Hepatocyte (in vitro differentiated cells): Measurements from ENCODE around the gene DCDC2. TPM values are rescaled to one million over a fixed set of nuclear protein-coding genes. Genes with fewer than 3 reads are reported as not detected.
A peak's percentile ranks its signal among the peaks of the same experiment; 100 is the strongest.

Experiments
- DNase-seq: peaks from one replicate; pipeline ENCODE4 v3.0.0-alpha.2; 2016; ENCODE audit warnings: low spot score
- H2AFZ ChIP-seq: fragments of 200-600 bp; sonication (generic); 2 replicates; pipeline ENCODE4 v1.6.0; 2016; ENCODE audit warnings: antibody characterized with exemption, mild to moderate bottlenecking
- H3K27ac ChIP-seq: fragments of 200-600 bp; sonication (generic); 2 replicates; pipeline ENCODE4 v1.5.1; 2016; ENCODE audit warnings: mild to moderate bottlenecking
- H3K27me3 ChIP-seq: fragments of 200-600 bp; sonication (generic); 2 replicates; pipeline ENCODE4 v1.6.1; 2016
- H3K36me3 ChIP-seq: fragments of 200-600 bp; sonication (generic); replicated peaks from 2 replicates; pipeline ENCODE4 v1.5.1; 2016; ENCODE audit warnings: low read depth; ENCODE audit not compliant: insufficient read depth
- H3K4me1 ChIP-seq: fragments of 200-600 bp; sonication (generic); 2 replicates; pipeline ENCODE4 v1.5.1; 2016; ENCODE audit warnings: mild to moderate bottlenecking, moderate library complexity; ENCODE audit not compliant: insufficient read depth
- H3K4me2 ChIP-seq: fragments of 200-600 bp; sonication (generic); 2 replicates; pipeline ENCODE4 v1.6.0; 2016
- H3K4me3 ChIP-seq: fragments of 200-600 bp; sonication (generic); 2 replicates; pipeline ENCODE4 v1.5.1; 2016; ENCODE audit warnings: mild to moderate bottlenecking
- H3K79me2 ChIP-seq: fragments of 200-600 bp; sonication (generic); 2 replicates; pipeline ENCODE4 v1.6.0; 2017; ENCODE audit warnings: mild to moderate bottlenecking
- H3K9me2 ChIP-seq: fragments of 200-600 bp; sonication (generic); replicated peaks from 2 replicates; pipeline ENCODE4 v1.6.0; 2017; ENCODE audit warnings: mild to moderate bottlenecking; ENCODE audit not compliant: insufficient read depth
- H3K9me3 ChIP-seq: fragments of 200-600 bp; sonication (generic); 2 replicates; pipeline ENCODE4 v1.5.1; 2016; ENCODE audit warnings: low read depth, mild to moderate bottlenecking
- H4K20me1 ChIP-seq: fragments of 200-600 bp; sonication (generic); 2 replicates; pipeline ENCODE4 v1.6.0; 2016; ENCODE audit warnings: mild to moderate bottlenecking; ENCODE audit not compliant: insufficient read depth, poor library complexity, severe bottlenecking
- EZH2 ChIP-seq: fragments of 200-600 bp; sonication (generic); IDR thresholded peaks from 2 replicates; pipeline ENCODE4 v1.6.1; 2016; ENCODE audit warnings: antibody characterized with exemption, mild to moderate bottlenecking, borderline replicate concordance
- EZH2phosphoT487 ChIP-seq: fragments of 200-600 bp; sonication (generic); IDR thresholded peaks from one replicate; pipeline ENCODE4 v1.6.1; 2018; ENCODE audit warnings: antibody characterized with exemption, mild to moderate bottlenecking, low read depth, moderate library complexity; ENCODE audit not compliant: unreplicated experiment, severe bottlenecking
- WGBS: methylation state at CpG from one replicate; pipeline ENCODE4 v1.1.6; 2016; ENCODE audit warnings: low lambda C conversion rate; ENCODE audit errors: missing lambda C conversion rate; 5-methylcytosine and 5-hydroxymethylcytosine counted together
- polyA plus RNA-seq: library from polyadenylated mRNA; unstranded; fragments of >200 nt; fragmentation: Nextera tagmentation; extraction: Ambion mirVana; gene quantifications from 2 replicates; pipeline ENCODE4 v1.2.1, GENCODE V29; 2016
- total RNA-seq: library from RNA; depleted of rRNA; stranded (reverse); fragments of >200 nt; gene quantifications from 2 replicates; pipeline ENCODE4 v1.2.3, GENCODE V29; 2014
- TF ChIP-seq, protein P1 (sequence below): fragments of 200-600 bp; sonication (generic); IDR thresholded peaks from 2 replicates; pipeline ENCODE4 v1.5.1; 2016; ENCODE audit warnings: antibody characterized with exemption, mild to moderate bottlenecking; ENCODE audit not compliant: poor library complexity

The DCDC2 gene
- total and polyA plus RNA-seq, 2 experiments from 2014 or later, result 2.7 to 4.7 TPM

DNA sequence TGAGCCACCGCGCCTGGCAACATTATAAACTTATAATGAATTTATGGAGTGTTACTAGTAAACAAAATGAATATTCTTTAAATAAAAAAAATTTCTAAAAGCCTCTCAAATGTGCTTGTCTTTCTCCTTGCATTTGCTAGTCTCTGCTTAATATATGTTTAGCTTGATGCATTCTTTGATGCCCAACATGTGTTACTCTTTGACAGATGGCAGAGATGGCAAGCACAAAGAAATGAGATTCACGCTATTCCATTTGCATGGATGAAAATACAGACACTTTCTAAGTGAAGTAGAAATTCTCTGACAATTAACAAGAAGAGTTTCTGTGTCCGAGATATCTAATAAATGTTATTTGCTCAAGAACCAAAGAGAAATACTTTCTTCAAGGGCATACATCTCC, 30.1 kb downstream of the DCDC2 start:
- WGBS, result 86% methylated on average over 4 of the region's 4 CpGs
- DNase-seq, result no peak
- H3K4me1 ChIP-seq, result peaks cover 17% of the 10 kb centered on the region

DNA sequence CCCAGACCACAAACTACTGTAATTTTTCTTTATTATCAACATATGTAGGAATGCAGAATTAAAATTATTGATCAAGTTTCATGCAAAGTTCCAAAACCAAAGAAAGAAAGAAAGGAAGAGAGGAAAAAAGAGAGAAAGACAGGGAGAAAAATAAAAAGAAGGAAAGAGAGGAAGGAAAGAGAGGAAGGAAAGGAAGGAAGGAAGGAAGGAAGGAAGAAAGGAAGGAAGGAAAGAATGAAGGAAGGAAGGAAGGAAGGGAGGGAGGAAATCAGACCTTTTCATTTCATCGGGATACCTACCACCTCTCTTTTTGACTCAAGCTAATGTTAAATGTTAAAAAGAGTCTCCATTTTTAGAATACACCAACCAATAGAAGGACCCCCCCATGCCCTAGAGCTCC, 31.9 kb downstream of the DCDC2 start:
- H3K79me2 ChIP-seq, result no peaks in the 10 kb centered on the region
- H3K27ac ChIP-seq, result no peak overlapping the region
- no peak overlapping the region for H2AFZ ChIP-seq
- no peaks in the 10 kb centered on the region for H4K20me1 ChIP-seq
- no peaks in the 10 kb centered on the region for H3K9me2 ChIP-seq
- no peaks in the 10 kb centered on the region for H3K36me3 ChIP-seq
- H3K9me3 ChIP-seq, result no peaks in the 10 kb centered on the region
- H3K4me1 ChIP-seq, result peaks cover 17% of the 10 kb centered on the region
- TF ChIP-seq EZH2 (no peak), EZH2phosphoT487 (no peak)
- TF ChIP-seq, protein P1, sequence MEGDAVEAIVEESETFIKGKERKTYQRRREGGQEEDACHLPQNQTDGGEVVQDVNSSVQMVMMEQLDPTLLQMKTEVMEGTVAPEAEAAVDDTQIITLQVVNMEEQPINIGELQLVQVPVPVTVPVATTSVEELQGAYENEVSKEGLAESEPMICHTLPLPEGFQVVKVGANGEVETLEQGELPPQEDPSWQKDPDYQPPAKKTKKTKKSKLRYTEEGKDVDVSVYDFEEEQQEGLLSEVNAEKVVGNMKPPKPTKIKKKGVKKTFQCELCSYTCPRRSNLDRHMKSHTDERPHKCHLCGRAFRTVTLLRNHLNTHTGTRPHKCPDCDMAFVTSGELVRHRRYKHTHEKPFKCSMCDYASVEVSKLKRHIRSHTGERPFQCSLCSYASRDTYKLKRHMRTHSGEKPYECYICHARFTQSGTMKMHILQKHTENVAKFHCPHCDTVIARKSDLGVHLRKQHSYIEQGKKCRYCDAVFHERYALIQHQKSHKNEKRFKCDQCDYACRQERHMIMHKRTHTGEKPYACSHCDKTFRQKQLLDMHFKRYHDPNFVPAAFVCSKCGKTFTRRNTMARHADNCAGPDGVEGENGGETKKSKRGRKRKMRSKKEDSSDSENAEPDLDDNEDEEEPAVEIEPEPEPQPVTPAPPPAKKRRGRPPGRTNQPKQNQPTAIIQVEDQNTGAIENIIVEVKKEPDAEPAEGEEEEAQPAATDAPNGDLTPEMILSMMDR, result no peak
- H3K27me3 ChIP-seq, result no peaks in the 10 kb centered on the region
- DNase-seq, result no peak
- no peak overlapping the region for H3K4me3 ChIP-seq
- H3K4me2 ChIP-seq, result no peak overlapping the region
- 83% methylated on average over 1 of the region's 1 CpG for WGBS

More for the DNA sequence above, 30.1 kb downstream of the DCDC2 start:
- TF ChIP-seq EZH2phosphoT487, result no peak
- TF ChIP-seq, protein P1, result no peak
- TF ChIP-seq EZH2, result no peak
- H3K9me2 ChIP-seq, result no peaks in the 10 kb centered on the region
- H2AFZ ChIP-seq, result no peak overlapping the region
- H3K9me3 ChIP-seq, result no peaks in the 10 kb centered on the region
- H3K27ac ChIP-seq, result no peak overlapping the region
- H4K20me1 ChIP-seq, result no peaks in the 10 kb centered on the region
- no peak overlapping the region for H3K4me3 ChIP-seq
- no peaks in the 10 kb centered on the region for H3K27me3 ChIP-seq
- no peaks in the 10 kb centered on the region for H3K79me2 ChIP-seq
- H3K4me2 ChIP-seq, result no peak overlapping the region
- H3K36me3 ChIP-seq, result no peaks in the 10 kb centered on the region

DNA sequence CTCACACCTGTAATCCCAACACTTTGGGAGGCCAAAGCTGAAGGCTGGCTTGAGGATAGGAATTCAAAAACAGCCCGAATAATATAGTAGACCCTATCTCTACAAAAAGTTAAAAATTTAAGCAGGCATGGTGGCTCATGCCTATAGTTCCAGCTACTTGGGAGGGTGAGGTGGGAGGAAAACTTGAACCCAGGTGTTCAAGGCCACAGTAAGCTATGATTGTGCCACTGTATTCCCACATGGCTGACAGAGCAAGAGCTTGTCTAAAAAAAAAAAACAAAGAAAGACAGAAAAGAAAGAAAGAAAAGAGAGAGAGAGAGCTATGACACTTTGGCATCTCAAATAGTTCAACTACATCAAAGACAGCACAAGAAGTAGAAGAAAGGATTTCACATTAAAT, 33.2 kb downstream of the DCDC2 start:
- Histone ChIP-seq H3K27me3 (no peaks in the 10 kb centered on the region), H3K9me2 (no peaks in the 10 kb centered on the region), H3K4me2 (no peak overlapping the region), H3K4me3 (no peak overlapping the region), H2AFZ (no peak overlapping the region), H3K4me1 (peaks cover 13% of the 10 kb centered on the region), H3K27ac (peak overlapping the region; percentile 35), H3K9me3 (no peaks in the 10 kb centered on the region), H4K20me1 (no peaks in the 10 kb centered on the region), H3K36me3 (no peaks in the 10 kb centered on the region), H3K79me2 (no peaks in the 10 kb centered on the region)
- DNase-seq, result no peak
- 86% methylated on average over 1 of the region's 1 CpG for WGBS
- TF ChIP-seq, protein P1, result no peak
- TF ChIP-seq EZH2 (no peak), EZH2phosphoT487 (no peak)
